HL-60 (cell line): ENCODE results near the gene TIGD3.
A peak's percentile ranks its signal among the peaks of the same experiment; 100 is the strongest.

Experiments used
- DNase-seq, 2 experiments: peaks; one replicate each; pipeline ENCODE4 v3.0.0-alpha.2; 2010 to 2020; ENCODE audit warnings: low read depth in 1 of 2, low spot score in 1 of 2
- H3K27ac ChIP-seq: fragments of 250-450 bp; sonication (Bioruptor Pico); replicated peaks from 2 replicates; pipeline ENCODE4 v1.5.1; 2020; ENCODE audit warnings: mild to moderate bottlenecking, moderate library complexity
- H3K27me3 ChIP-seq: fragments of 250-450 bp; sonication (Bioruptor Pico); 2 replicates; pipeline ENCODE4 v1.5.1; 2021; ENCODE audit warnings: mild to moderate bottlenecking, moderate library complexity; ENCODE audit not compliant: insufficient read depth, poor library complexity, severe bottlenecking
- H3K4me3 ChIP-seq: replicated peaks from 2 replicates; pipeline ENCODE4 v1.5.1; 2011; ENCODE audit warnings: mild to moderate bottlenecking, control low read depth, low read length; ENCODE audit not compliant: insufficient read depth
- GABPA ChIP-seq: IDR thresholded peaks from 2 replicates; pipeline ENCODE4 v1.6.1; 2012; ENCODE audit warnings: low read depth
- POLR2AphosphoS5 ChIP-seq: IDR thresholded peaks from 2 replicates; pipeline ENCODE4 v1.6.1; 2012; ENCODE audit warnings: low read depth
- SPI1 ChIP-seq: IDR thresholded peaks from 2 replicates; pipeline ENCODE4 v1.6.1; 2012; ENCODE audit warnings: low read depth, mild to moderate bottlenecking, borderline replicate concordance
- TF ChIP-seq, protein P1 (sequence below): IDR thresholded peaks from 2 replicates; pipeline ENCODE4 v1.6.1; 2012; ENCODE audit warnings: low read depth; ENCODE audit not compliant: insufficient replicate concordance
- TF ChIP-seq, protein P2 (sequence below): IDR thresholded peaks from one replicate; pipeline ENCODE4 v1.5.1; 2011; ENCODE audit warnings: low read length, control low read depth, inconsistent platforms; ENCODE audit not compliant: insufficient read depth

Gene TIGD3

DNA sequence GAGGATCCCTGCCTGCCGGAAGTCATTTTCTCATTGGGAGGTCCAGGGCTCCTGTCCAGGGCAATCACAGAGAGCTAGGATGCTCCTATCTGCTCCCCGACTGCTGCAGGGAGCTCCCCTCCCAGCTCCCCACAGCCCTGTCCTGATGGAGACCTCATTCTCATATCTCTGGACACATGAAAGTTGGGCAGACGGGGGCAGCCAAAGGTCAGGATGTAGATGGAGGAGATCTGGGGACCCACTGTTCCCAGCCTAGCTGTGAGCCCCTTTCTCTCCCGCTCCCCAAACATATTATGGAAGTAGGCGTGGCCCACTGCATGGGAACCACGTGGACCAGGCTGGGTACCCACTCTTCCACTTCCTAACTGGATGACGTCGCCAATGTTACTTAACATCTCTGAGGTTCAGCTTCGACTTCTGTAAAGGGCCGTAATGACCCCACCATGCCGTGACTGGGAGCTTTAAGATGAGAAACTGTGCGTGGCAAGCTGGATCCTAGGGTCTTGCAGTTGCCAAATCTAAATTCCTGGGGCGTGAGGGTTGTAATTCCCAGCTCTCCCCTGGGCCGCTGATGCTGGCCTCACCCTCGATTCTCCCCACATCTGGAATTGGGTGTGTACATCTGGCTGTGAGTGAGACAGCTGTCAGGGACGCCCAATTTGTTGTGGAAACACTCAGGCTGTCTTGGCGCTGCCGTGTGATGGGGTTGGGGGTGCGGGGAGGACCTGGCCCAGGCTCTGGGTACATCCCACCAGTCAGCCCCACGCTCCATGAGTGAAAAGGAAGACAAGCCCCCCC, 38.1 kb upstream of the TIGD3 start:
- DNase-seq: peak in 1 of 2 experiments; percentile 50
- Histone ChIP-seq H3K27ac (no peak overlapping the region), H3K27me3 (peaks cover 3% of the 10 kb centered on the region), H3K4me3 (no peak overlapping the region)
- TF ChIP-seq, protein P1, sequence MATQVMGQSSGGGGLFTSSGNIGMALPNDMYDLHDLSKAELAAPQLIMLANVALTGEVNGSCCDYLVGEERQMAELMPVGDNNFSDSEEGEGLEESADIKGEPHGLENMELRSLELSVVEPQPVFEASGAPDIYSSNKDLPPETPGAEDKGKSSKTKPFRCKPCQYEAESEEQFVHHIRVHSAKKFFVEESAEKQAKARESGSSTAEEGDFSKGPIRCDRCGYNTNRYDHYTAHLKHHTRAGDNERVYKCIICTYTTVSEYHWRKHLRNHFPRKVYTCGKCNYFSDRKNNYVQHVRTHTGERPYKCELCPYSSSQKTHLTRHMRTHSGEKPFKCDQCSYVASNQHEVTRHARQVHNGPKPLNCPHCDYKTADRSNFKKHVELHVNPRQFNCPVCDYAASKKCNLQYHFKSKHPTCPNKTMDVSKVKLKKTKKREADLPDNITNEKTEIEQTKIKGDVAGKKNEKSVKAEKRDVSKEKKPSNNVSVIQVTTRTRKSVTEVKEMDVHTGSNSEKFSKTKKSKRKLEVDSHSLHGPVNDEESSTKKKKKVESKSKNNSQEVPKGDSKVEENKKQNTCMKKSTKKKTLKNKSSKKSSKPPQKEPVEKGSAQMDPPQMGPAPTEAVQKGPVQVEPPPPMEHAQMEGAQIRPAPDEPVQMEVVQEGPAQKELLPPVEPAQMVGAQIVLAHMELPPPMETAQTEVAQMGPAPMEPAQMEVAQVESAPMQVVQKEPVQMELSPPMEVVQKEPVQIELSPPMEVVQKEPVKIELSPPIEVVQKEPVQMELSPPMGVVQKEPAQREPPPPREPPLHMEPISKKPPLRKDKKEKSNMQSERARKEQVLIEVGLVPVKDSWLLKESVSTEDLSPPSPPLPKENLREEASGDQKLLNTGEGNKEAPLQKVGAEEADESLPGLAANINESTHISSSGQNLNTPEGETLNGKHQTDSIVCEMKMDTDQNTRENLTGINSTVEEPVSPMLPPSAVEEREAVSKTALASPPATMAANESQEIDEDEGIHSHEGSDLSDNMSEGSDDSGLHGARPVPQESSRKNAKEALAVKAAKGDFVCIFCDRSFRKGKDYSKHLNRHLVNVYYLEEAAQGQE: no peak
- TF ChIP-seq POLR2AphosphoS5: no peak
- TF ChIP-seq GABPA: no peak
- no peak for TF ChIP-seq SPI1
- TF ChIP-seq, protein P2, sequence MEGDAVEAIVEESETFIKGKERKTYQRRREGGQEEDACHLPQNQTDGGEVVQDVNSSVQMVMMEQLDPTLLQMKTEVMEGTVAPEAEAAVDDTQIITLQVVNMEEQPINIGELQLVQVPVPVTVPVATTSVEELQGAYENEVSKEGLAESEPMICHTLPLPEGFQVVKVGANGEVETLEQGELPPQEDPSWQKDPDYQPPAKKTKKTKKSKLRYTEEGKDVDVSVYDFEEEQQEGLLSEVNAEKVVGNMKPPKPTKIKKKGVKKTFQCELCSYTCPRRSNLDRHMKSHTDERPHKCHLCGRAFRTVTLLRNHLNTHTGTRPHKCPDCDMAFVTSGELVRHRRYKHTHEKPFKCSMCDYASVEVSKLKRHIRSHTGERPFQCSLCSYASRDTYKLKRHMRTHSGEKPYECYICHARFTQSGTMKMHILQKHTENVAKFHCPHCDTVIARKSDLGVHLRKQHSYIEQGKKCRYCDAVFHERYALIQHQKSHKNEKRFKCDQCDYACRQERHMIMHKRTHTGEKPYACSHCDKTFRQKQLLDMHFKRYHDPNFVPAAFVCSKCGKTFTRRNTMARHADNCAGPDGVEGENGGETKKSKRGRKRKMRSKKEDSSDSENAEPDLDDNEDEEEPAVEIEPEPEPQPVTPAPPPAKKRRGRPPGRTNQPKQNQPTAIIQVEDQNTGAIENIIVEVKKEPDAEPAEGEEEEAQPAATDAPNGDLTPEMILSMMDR: no peak

DNA sequence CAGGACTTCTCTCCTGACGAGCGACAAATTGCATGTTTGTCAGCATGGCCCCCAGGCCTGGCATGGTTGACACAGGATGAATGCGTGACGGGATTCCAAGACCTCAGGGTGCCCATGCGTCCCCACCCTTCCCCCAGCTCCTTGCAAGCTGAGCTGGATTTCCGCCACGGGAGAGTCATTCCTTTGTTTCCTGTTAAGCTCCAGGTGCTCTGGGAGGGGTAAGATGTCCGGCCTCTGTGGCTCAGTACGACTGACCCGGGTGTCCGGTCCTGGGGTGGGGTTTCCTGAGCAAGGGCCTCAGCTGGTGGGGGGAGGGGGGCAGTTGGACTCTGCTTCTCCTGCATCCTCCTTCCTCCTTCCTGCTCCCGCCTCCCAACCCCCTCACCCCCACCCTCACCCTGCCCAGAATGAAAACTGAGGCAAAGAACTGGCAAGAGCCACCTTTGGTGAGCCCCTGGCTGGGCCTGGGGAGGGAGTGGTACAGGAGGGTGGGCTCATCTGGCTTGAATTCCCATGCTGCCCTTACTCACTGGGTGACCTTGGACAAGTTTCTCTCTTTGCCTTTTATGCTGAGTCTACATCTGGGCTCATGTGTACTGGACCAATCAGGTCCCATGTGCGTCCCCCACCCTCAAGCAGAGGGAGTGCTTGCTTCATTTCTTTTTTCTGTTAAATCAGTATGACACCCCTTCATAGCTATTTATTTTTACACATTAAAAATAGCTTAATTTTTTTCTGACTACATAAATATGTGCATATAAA, 37.3 kb upstream of the TIGD3 start:
- no peak overlapping the region for H3K27ac ChIP-seq
- no peak for TF ChIP-seq POLR2AphosphoS5
- no peak overlapping the region for H3K4me3 ChIP-seq
- DNase-seq: no peak
- H3K27me3 ChIP-seq: peaks cover 3% of the 10 kb centered on the region

DNA sequence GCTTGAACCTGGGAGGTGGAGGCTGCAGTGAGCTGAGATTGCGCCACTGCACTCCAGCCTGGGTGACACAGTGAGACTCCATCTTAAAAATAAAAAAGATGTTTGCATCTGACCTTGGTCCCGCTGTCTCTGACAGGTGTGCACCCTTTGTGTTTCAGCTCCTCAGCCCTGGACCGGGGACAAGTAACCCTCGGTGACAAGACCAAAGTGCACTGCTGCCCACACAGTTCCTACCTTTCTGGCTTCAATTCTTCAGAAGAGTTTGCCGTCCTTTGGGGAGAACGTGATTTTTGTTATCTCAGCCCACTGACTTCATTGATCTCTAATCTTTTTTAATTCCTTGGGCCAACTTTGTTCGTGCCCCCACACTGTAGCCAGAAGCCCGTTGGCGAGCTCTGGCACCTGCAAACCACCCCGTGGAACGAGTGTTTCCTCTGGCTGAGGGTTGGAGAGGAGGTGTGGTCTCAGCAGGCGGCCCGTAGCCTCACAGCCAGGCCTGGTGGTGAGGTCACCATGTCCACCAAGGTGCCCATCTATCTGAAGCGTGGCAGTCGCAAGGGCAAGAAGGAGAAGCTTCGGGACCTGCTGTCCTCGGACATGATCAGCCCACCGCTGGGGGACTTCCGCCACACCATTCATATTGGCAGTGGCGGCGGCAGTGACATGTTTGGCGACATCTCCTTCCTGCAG, 34.0 kb upstream of the TIGD3 start:
- Histone ChIP-seq H3K27me3 (no peaks in the 10 kb centered on the region), H3K27ac (no peak overlapping the region)

More for the DNA sequence above, 34.0 kb upstream of the TIGD3 start:
- TF ChIP-seq GABPA: no peak
- TF ChIP-seq, protein P2: no peak
- no peak for TF ChIP-seq SPI1
- TF ChIP-seq, protein P1: no peak
- no peak for TF ChIP-seq POLR2AphosphoS5
- no peak for DNase-seq
- no peak overlapping the region for H3K4me3 ChIP-seq
